ENCODE data around the gene COX6A2.
"Not testable (repeated sequence)": the region's sequence is repeated elsewhere in the genome, so short reads cannot be mapped to it uniquely, and the experiment has no call there.

COX6A2 gene

DNA sequence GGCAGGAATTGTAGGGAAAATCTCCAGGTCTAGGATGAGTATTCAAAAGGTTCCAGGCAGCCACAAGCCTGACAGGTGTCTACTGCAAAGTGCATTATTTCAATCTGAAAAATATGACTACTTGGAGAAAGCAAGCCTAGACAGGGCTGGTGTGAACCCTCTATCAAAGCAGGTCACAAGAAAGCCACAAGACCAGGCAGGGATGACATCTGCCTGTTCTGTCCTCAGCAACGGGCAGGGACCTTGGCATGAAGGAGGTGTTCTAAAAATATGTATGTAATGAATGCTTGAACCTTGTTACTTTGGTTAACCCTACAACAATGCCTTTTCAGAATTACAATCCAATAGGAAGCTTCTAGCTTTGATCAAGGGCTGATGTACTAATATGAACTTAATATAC is 1.2 kb upstream of the COX6A2 start:
- no peak for TF ChIP-seq POLR2AphosphoS5 (IDR thresholded peaks at IDR 0.05; ENCODE audit: low read depth, low read length)
- no peak for TF ChIP-seq POLR2A (IDR thresholded peaks at IDR 0.05; ENCODE audit: low read depth, low read length)
- no peak for TF ChIP-seq TAF1 (IDR thresholded peaks at IDR 0.05; ENCODE audit: borderline replicate concordance, low read depth, low read length)
- FAIRE-seq (no peak), DNase-seq (ENCODE audit: insufficient read length) (no peak)

DNA sequence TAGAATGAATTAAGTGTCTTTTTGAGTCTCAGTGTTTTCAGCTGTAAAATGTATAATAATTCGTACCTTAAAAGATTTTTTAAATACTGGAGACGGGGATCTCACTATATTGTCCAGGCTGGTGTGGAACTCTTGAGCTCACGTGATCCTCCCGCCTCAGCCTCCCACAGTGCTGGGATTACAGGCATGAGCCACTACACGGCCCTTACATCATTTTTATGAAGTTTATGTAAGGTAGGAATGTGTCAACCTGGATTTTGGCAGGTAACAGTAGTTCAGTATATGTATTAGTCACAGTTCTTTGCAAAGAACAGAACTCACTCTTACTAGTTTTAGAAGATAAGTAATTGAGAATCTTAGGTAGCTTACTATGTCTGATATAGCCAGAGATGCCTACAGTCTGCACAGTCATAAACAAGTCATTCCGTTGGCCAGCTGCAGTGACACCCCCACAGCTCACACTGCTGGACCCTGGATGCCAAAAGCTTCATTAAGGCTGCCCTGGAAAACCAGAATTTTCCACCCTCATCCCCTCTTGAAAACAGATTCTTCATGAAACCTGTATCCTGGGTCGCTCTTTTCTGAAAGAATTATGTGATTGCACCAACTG is 583 bp upstream of the COX6A2 start:
- no peak for TF ChIP-seq POLR2A (IDR thresholded peaks at IDR 0.05; ENCODE audit: low read depth, low read length)
- TF ChIP-seq TAF1 (IDR thresholded peaks at IDR 0.05; ENCODE audit: borderline replicate concordance, low read depth, low read length): no peak
- TF ChIP-seq POLR2AphosphoS5 (IDR thresholded peaks at IDR 0.05; ENCODE audit: low read depth, low read length): no peak
- FAIRE-seq (no peak), DNase-seq (ENCODE audit: insufficient read length) (no peak)

DNA sequence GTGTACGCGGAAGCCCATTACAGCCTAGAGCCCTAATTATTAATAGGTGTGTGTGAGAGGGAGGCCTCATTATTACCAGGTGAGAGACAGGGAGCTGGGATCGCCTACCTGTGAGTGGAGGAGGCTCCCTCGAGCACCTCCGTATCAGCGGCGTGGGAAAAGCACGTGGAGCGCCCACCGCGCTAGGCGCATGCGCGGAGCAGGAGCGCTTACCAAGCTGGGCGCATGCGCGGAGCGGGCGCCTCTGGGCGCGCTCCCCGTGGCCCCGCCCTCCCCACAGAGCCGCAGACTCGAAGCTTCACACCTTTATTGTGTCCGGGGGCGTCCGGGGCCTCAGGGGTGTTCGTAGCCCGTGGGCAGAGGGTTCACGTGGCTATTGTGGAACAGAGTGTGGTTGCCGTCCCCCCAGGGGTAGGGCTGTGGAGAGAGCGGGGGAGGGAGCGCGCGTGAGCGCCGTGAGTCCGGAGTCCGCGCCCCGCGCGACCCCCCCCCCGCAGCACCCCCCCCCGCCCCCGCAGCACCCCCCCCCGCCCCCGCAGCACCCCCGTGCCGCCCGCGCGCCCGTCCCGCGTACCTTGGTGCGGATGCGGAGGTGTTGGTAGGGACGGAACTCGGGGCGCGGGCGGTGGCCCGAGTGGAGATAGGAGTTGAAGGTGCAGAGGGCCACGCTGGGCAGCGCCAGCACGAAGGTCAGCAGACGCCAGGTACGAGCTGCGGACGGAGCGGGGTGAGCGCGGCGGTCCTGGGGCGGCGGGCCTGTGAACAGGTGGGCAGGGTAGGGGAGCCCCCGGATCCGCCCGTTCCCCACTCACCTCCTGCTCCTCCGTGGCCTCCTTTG is 500 bp downstream of the COX6A2 start:
- TF ChIP-seq POLR2A (IDR thresholded peaks at IDR 0.05; ENCODE audit: low read depth, low read length) (no peak), TAF1 (IDR thresholded peaks at IDR 0.05; ENCODE audit: borderline replicate concordance, low read depth, low read length) (no peak), POLR2AphosphoS5 (IDR thresholded peaks at IDR 0.05; ENCODE audit: low read depth, low read length) (no peak)
- DNase-seq (ENCODE audit: insufficient read length) (no peak), FAIRE-seq (no peak)

DNA sequence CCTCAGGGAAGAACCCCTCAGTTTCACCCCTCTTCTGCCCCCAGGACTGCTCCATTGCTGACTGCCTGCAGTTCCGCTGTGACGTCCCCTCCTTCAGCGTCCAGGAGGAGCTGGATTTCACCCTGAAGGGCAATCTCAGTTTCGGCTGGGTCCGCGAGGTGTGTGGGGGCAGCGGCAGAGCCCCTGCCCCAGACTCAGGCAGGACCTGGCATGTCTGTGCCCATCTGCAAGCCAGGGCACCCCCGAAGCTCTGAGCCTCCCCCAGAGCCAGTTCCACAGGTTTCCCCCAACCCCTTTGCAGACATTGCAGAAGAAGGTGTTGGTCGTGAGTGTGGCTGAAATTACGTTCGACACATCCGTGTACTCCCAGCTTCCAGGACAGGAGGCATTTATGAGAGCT is 4.4 kb downstream of the COX6A2 start:
- FAIRE-seq: no peak
- TF ChIP-seq POLR2AphosphoS5 (IDR thresholded peaks at IDR 0.05; ENCODE audit: low read depth, low read length) (no peak), TAF1 (IDR thresholded peaks at IDR 0.05; ENCODE audit: borderline replicate concordance, low read depth, low read length) (no peak), POLR2A (IDR thresholded peaks at IDR 0.05; ENCODE audit: low read depth, low read length) (no peak)
- DNase-seq (ENCODE audit: insufficient read length): no peak

DNA sequence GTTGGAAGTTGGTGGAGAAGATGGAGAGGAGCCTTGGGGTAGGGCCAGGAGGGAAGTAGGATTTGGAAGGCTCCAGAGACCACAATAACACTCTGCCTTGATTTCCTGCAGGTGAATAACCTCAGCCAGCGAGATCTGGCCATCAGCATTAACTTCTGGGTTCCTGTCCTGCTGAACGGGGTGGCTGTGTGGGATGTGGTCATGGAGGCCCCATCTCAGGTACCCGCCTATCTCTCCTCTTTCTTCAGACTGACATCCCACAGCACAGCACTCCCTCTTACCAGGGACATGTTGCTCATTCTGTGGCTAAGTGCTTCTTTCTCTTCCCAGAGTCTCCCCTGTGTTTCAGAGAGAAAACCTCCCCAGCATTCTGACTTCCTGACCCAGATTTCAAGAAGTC is 4.9 kb downstream of the COX6A2 start:
- TF ChIP-seq TAF1 (IDR thresholded peaks at IDR 0.05; ENCODE audit: borderline replicate concordance, low read depth, low read length) (no peak), POLR2A (IDR thresholded peaks at IDR 0.05; ENCODE audit: low read depth, low read length) (no peak), POLR2AphosphoS5 (IDR thresholded peaks at IDR 0.05; ENCODE audit: low read depth, low read length) (no peak)
- FAIRE-seq (no peak), DNase-seq (ENCODE audit: insufficient read length) (no peak)

DNA sequence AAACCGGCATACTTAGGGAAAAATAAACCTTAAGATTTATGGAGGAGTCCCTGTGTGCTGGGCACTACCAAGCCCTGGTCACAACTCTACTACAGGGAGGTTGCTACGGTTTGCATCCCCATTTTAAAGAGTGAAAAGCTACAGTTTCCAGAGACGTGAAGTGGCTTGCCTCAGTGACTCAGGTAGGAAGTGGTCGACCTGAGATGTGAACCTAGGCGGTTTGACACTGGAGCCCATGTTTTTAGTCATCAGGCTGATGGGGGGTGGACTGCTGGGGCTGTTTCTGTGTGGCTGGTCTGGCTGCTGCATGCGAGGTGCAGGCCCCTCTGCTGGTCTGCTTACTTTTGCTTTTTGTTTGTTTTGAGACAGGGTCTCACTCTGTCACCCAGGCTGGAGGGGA is 6.6 kb downstream of the COX6A2 start:
- DNase-seq (ENCODE audit: insufficient read length) (no peak), FAIRE-seq (no peak)
- TF ChIP-seq POLR2AphosphoS5 (IDR thresholded peaks at IDR 0.05; ENCODE audit: low read depth, low read length) (no peak), POLR2A (IDR thresholded peaks at IDR 0.05; ENCODE audit: low read depth, low read length) (no peak), TAF1 (IDR thresholded peaks at IDR 0.05; ENCODE audit: borderline replicate concordance, low read depth, low read length) (no peak)

DNA sequence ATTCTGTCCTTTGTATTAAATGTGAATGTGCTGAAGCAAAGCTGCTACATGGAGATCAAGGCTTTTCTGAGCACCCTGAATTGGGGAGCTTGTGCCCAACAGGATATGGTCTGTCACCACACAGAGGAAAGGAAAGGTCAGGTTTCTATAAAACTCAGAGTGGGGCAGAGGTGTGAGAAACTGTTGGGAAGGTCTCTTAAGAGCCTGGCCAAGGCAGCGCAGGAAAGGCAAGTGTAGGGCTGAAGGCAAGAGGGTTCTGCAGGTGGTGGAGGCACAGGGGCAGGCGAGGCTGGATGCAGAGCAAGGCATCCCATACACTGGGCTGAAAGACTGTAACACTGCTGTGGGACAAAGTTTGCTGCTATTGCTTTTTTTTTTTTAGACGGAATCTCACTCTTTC is 8.1 kb downstream of the COX6A2 start:
- no peak for TF ChIP-seq POLR2AphosphoS5 (IDR thresholded peaks at IDR 0.05; ENCODE audit: low read depth, low read length)
- no peak for TF ChIP-seq TAF1 (IDR thresholded peaks at IDR 0.05; ENCODE audit: borderline replicate concordance, low read depth, low read length)
- no peak for TF ChIP-seq POLR2A (IDR thresholded peaks at IDR 0.05; ENCODE audit: low read depth, low read length)
- no peak for FAIRE-seq
- no peak for DNase-seq (ENCODE audit: insufficient read length)

DNA sequence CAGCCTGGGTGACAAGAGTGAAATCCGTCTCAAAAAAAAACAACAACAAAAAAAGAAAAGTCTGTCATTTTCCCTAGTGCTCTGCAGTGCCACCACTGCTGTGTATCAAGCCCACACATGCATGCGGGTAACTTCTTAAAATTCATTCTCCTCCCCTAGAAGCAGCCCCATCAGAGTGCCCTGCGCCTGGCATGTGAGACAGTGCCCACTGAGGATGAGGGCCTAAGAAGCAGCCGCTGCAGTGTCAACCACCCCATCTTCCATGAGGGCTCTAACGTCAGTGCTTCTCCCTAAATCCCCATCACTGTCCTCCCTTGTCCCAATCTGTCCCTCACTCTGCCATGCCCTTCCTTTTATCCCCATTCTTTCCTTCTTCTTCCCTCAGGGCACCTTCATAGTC is 10.2 kb downstream of the COX6A2 start:
- TF ChIP-seq POLR2A (IDR thresholded peaks at IDR 0.05; ENCODE audit: low read depth, low read length) (no peak), POLR2AphosphoS5 (IDR thresholded peaks at IDR 0.05; ENCODE audit: low read depth, low read length) (no peak)
- DNase-seq (ENCODE audit: insufficient read length) (no peak), FAIRE-seq (no peak)

DNA sequence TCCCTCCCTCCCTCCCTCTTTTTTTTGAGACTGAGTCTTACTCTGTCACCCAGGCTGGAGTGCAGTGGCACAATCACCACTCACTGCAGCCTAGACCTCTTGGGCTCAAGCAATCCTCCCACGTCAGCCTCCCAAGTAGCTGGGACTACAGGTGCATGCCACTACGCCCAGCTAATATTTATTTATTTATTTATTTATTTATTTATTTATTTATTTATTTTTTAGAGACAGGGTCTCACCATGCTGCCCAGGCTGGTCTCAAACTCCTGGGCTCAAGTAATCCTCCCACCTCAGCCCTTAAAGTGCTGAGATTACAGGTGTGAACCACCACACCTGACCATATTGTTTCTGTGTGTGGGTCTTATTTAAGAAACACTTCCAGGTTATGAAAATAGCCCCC is 11.1 kb downstream of the COX6A2 start:
- FAIRE-seq: not testable (repeated sequence)

DNA sequence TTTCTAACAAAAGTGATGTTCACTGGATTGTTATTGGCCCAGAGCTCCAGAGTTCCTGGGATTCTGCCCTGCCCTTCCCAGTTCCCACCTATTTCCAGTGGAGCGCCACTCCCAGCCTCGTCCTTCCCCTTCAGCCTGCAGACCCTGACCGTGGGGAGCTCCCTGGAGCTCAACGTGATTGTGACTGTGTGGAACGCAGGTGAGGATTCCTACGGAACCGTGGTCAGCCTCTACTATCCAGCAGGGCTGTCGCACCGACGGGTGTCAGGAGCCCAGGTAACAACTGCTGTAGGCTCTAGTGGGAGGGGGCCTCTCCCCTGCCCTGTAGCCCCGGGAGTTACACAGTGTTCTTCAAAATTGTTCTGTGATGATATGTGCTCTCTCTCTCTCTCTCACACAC is 11.8 kb downstream of the COX6A2 start:
- FAIRE-seq (no peak), DNase-seq (ENCODE audit: insufficient read length) (no peak)
- TF ChIP-seq POLR2A (IDR thresholded peaks at IDR 0.05; ENCODE audit: low read depth, low read length) (no peak), POLR2AphosphoS5 (IDR thresholded peaks at IDR 0.05; ENCODE audit: low read depth, low read length) (no peak), TAF1 (IDR thresholded peaks at IDR 0.05; ENCODE audit: borderline replicate concordance, low read depth, low read length) (no peak)

More for the DNA sequence above, 11.1 kb downstream of the COX6A2 start:
- DNase-seq (ENCODE audit: insufficient read length): not testable (repeated sequence)

DNA sequence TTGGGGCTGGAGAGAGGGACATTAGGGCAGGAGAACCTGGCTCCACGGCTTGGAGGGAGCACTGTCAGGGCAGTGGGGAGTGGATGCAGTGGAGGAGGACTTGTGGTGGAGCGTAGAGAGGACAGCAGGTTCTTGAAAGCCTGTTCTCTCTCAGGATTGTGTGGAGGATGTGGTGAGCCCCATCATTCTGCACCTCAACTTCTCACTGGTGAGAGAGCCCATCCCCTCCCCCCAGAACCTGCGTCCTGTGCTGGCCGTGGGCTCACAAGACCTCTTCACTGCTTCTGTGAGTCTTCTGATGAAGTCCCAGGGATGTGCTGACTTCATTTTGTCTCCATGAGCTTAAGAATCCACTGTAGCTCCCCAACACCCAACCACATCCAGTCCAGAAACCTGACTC is 13.5 kb downstream of the COX6A2 start:
- FAIRE-seq (no peak), DNase-seq (ENCODE audit: insufficient read length) (no peak)
- no peak for TF ChIP-seq TAF1 (IDR thresholded peaks at IDR 0.05; ENCODE audit: borderline replicate concordance, low read depth, low read length)
- TF ChIP-seq POLR2AphosphoS5 (IDR thresholded peaks at IDR 0.05; ENCODE audit: low read depth, low read length): no peak
- TF ChIP-seq POLR2A (IDR thresholded peaks at IDR 0.05; ENCODE audit: low read depth, low read length): no peak

DNA sequence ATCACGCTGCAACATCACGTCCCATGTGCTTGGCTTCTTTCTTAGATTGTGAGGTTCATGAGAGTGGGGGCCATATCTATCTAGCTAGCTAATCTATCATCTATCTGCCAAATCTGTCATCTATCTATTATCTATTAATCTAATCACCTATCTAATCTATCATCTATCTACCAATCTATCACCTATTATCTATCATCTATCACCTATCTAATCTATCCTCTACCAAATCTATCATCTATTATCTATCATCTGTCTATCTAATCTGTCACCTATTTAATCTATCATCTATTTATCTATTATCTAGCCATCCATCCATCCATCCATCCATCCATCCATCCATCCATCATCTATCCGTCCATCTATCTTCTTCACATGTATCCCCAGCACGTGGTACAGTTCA is 14.2 kb downstream of the COX6A2 start:
- no peak for DNase-seq (ENCODE audit: insufficient read length)
- TF ChIP-seq POLR2A (IDR thresholded peaks at IDR 0.05; ENCODE audit: low read depth, low read length): no peak
- no peak for TF ChIP-seq TAF1 (IDR thresholded peaks at IDR 0.05; ENCODE audit: borderline replicate concordance, low read depth, low read length)
- no peak for TF ChIP-seq POLR2AphosphoS5 (IDR thresholded peaks at IDR 0.05; ENCODE audit: low read depth, low read length)
- no peak for FAIRE-seq

All from GM12892 (cell line).